ENCODE data around the gene RPL23. TPM values are rescaled to one million over a fixed set of nuclear protein-coding genes. Genes with fewer than 3 reads are reported as not detected.
"Not testable (repeated sequence)": the region's sequence is repeated elsewhere in the genome, so short reads cannot be mapped to it uniquely, and the experiment has no call there.

Gene RPL23
- total RNA-seq, 1 experiment from 2014 or later: 2,873 TPM

- in situ Hi-C loops (cut with HindIII; ENCODE audit: low pct_unique_long_range_greater_than_20kb, low sequenced_read_pairs): no loop called here
- no peak for DNase-seq (ENCODE audit: low read depth, low spot score)
Measured at GRCh38 chr17:38871247-38872015, 17.9 kb upstream of the RPL23 start.

GRCh38 chr17:38870259-38871165, 17.0 kb upstream of the RPL23 start:
- DNase-seq (ENCODE audit: low read depth, low spot score): no peak
- in situ Hi-C loops (cut with HindIII; ENCODE audit: low pct_unique_long_range_greater_than_20kb, low sequenced_read_pairs): no loop called here

- peak; percentile 83 for DNase-seq (ENCODE audit: low read depth, low spot score)
- in situ Hi-C loops (cut with HindIII; ENCODE audit: low pct_unique_long_range_greater_than_20kb, low sequenced_read_pairs): no loop called here
Measured at GRCh38 chr17:38869526-38870258, 16.2 kb upstream of the RPL23 start, which contains the start of gene LASP1. Gene LASP1, plus strand, starts transcription at chr17:38870058. Its CDS starts 132 bp downstream, at chr17:38870190.

- DNase-seq (ENCODE audit: low read depth, low spot score): peak; percentile 88
- in situ Hi-C loops (cut with HindIII; ENCODE audit: low pct_unique_long_range_greater_than_20kb, low sequenced_read_pairs): no loop called here
Measured at GRCh38 chr17:38868817-38869525, 15.4 kb upstream of the RPL23 start.

GRCh38 chr17:38867968-38868816, 14.7 kb upstream of the RPL23 start:
- in situ Hi-C loops (cut with HindIII; ENCODE audit: low pct_unique_long_range_greater_than_20kb, low sequenced_read_pairs): no loop called here
- DNase-seq (ENCODE audit: low read depth, low spot score): no peak

- in situ Hi-C loops (cut with HindIII; ENCODE audit: low pct_unique_long_range_greater_than_20kb, low sequenced_read_pairs): no loop called here
- DNase-seq (ENCODE audit: low read depth, low spot score): peak; percentile 77
Measured at GRCh38 chr17:38867179-38867967, 13.9 kb upstream of the RPL23 start.

- peak; percentile 90 for DNase-seq (ENCODE audit: low read depth, low spot score)
- in situ Hi-C loops (cut with HindIII; ENCODE audit: low pct_unique_long_range_greater_than_20kb, low sequenced_read_pairs): no loop called here
Measured at GRCh38 chr17:38864636-38865398, 11.3 kb upstream of the RPL23 start.

- in situ Hi-C loops (cut with HindIII; ENCODE audit: low pct_unique_long_range_greater_than_20kb, low sequenced_read_pairs): no loop called here
- peak; percentile 73 for DNase-seq (ENCODE audit: low read depth, low spot score)
Measured at GRCh38 chr17:38861399-38861843, 7.9 kb upstream of the RPL23 start.

GRCh38 chr17:38857271-38857670, 3.8 kb upstream of the RPL23 start:
- in situ Hi-C loops (cut with HindIII; ENCODE audit: low pct_unique_long_range_greater_than_20kb, low sequenced_read_pairs): no loop called here
- DNase-seq (ENCODE audit: low read depth, low spot score): no peak

- DNase-seq (ENCODE audit: low read depth, low spot score); in situ Hi-C loops (cut with HindIII; ENCODE audit: low pct_unique_long_range_greater_than_20kb, low sequenced_read_pairs): not testable (repeated sequence)
Measured at GRCh38 chr17:38855101-38855714, 1.7 kb upstream of the RPL23 start.

- DNase-seq (ENCODE audit: low read depth, low spot score): no peak
- in situ Hi-C loops (cut with HindIII; ENCODE audit: low pct_unique_long_range_greater_than_20kb, low sequenced_read_pairs): no loop called here
Measured at GRCh38 chr17:38852771-38853291, 690 bp downstream of the RPL23 start.

- in situ Hi-C loops (cut with HindIII; ENCODE audit: low pct_unique_long_range_greater_than_20kb, low sequenced_read_pairs): no loop called here
- no peak for DNase-seq (ENCODE audit: low read depth, low spot score)
Measured at GRCh38 chr17:38851434-38851833, 2.1 kb downstream of the RPL23 start.

- in situ Hi-C loops (cut with HindIII; ENCODE audit: low pct_unique_long_range_greater_than_20kb, low sequenced_read_pairs): no loop called here
- no peak for DNase-seq (ENCODE audit: low read depth, low spot score)
Measured at GRCh38 chr17:38850374-38850773, 3.1 kb downstream of the RPL23 start.

- no peak for DNase-seq (ENCODE audit: low read depth, low spot score)
- in situ Hi-C loops (cut with HindIII; ENCODE audit: low pct_unique_long_range_greater_than_20kb, low sequenced_read_pairs): no loop called here
Measured at GRCh38 chr17:38848939-38849605, 4.4 kb downstream of the RPL23 start.

All from SK-MEL-5 (cell line).